GM19463 (cell line): ENCODE results near the gene SLC8A2.

Source experiments
- ATAC-seq: cut with Tn5 transposase; IDR thresholded peaks from one replicate; pipeline ENCODE4 v1.9.1; 2021; ENCODE audit warnings: mild to moderate bottlenecking, moderate library complexity; ENCODE audit not compliant: unreplicated experiment

The SLC8A2 gene

GRCh38 chr19:47464675-47465419 is 6.8 kb downstream of the SLC8A2 start:
- no peak for ATAC-seq

- no peak for ATAC-seq
These were observed 9.8 kb downstream of the SLC8A2 start for GRCh38 chr19:47461876-47462275.

GRCh38 chr19:47459477-47459876 is 12.2 kb downstream of the SLC8A2 start:
- ATAC-seq, result no peak

- no peak for ATAC-seq
These were observed 13.0 kb downstream of the SLC8A2 start for GRCh38 chr19:47458672-47459071.

GRCh38 chr19:47456721-47457474 is 14.8 kb downstream of the SLC8A2 start:
- no peak for ATAC-seq

GRCh38 chr19:47450478-47450877 is 21.2 kb downstream of the SLC8A2 start:
- no peak for ATAC-seq

- no peak for ATAC-seq
These were observed 23.3 kb downstream of the SLC8A2 start for GRCh38 chr19:47448360-47448727.

- ATAC-seq, result no peak
These were observed 24.0 kb downstream of the SLC8A2 start for GRCh38 chr19:47447470-47448359.

- no peak for ATAC-seq
These were observed 24.9 kb downstream of the SLC8A2 start for GRCh38 chr19:47446534-47447469.

- no peak for ATAC-seq
These were observed 25.7 kb downstream of the SLC8A2 start for GRCh38 chr19:47445937-47446402.

GRCh38 chr19:47445527-47445926 is 26.2 kb downstream of the SLC8A2 start:
- ATAC-seq, result no peak

- ATAC-seq, result no peak
These were observed 27.3 kb downstream of the SLC8A2 start for GRCh38 chr19:47444388-47444821.

GRCh38 chr19:47443331-47443730 is 28.4 kb downstream of the SLC8A2 start:
- ATAC-seq, result no peak

GRCh38 chr19:47438793-47439220 is 32.9 kb downstream of the SLC8A2 start:
- no peak for ATAC-seq

GRCh38 chr19:47437500-47437899 is 34.2 kb downstream of the SLC8A2 start:
- ATAC-seq, result no peak

GRCh38 chr19:47436712-47437401 is 34.8 kb downstream of the SLC8A2 start:
- no peak for ATAC-seq

- no peak for ATAC-seq
These were observed 35.7 kb downstream of the SLC8A2 start for GRCh38 chr19:47435883-47436417.

- ATAC-seq, result no peak
These were observed 36.5 kb downstream of the SLC8A2 start for GRCh38 chr19:47435196-47435595.

- ATAC-seq, result no peak
These were observed 37.6 kb downstream of the SLC8A2 start for GRCh38 chr19:47434088-47434487.
